Naive thymus-derived CD4-positive, alpha-beta T cell (primary cell): Measurements from ENCODE around the gene RUBCN. TPM values are rescaled to one million over a fixed set of nuclear protein-coding genes. Genes with fewer than 3 reads are reported as not detected.

ENCODE experiments used
- ATAC-seq: fragments of 150-1000 bp; cut with Tn5 transposase; 2 replicates; pipeline ENCODE4 v1.10.0; 2021; ENCODE audit warnings: mild to moderate bottlenecking, moderate library complexity
- CTCF ChIA-PET: fragments of 350-600 bp; sonication (Branson Sonifier 250); formaldehyde crosslinking; loops from one replicate; lab custom pipeline; 2021; ENCODE audit warnings: antibody characterized with exemption; lab: Charles Lee
- POLR2A ChIA-PET: fragments of 350-600 bp; sonication (Branson Sonifier 250); formaldehyde crosslinking; loops from one replicate; lab custom pipeline; 2021; ENCODE audit warnings: antibody characterized with exemption, inconsistent platforms; lab: Charles Lee
- DNase-seq, 9 donors: peaks; one replicate each; pipeline versions ENCODE4 v3.0.0 to v3.0.0-alpha.2; 2020 to 2022; ENCODE audit warnings: mixed read lengths in 1 of 9
- H3K27ac ChIP-seq: one replicate; pipeline ENCODE4 v1.7.0; 2013; ENCODE audit warnings: mild to moderate bottlenecking, low read depth, low read length, moderate library complexity
- H3K27me3 ChIP-seq, 2 donors: one replicate each; pipeline ENCODE4 v1.7.0; 2013; ENCODE audit warnings: low read length in 2 of 2, mild to moderate bottlenecking in 2 of 2, moderate library complexity in 2 of 2; ENCODE audit not compliant: control insufficient read depth in 2 of 2, insufficient read depth in 2 of 2
- H3K36me3 ChIP-seq, 3 experiments: 1 replicate in 2 of 3; 2 replicates in 1 of 3; pipeline ENCODE4 v1.7.0; 2013; ENCODE audit warnings: low read length in 3 of 3, mild to moderate bottlenecking in 3 of 3, moderate library complexity in 1 of 3; ENCODE audit not compliant: insufficient read depth in 3 of 3, control insufficient read depth in 2 of 3
- H3K4me1 ChIP-seq, 2 donors: one replicate each; pipeline ENCODE4 v1.7.0; 2013; ENCODE audit warnings: low read length in 2 of 2, mild to moderate bottlenecking in 2 of 2, moderate library complexity in 1 of 2; ENCODE audit not compliant: control insufficient read depth in 2 of 2, insufficient read depth in 2 of 2
- H3K4me3 ChIP-seq: 2 replicates; pipeline ENCODE4 v1.7.0; 2013; ENCODE audit warnings: mild to moderate bottlenecking, low read length
- H3K9me3 ChIP-seq, 3 experiments: 1 replicate in 2 of 3; 2 replicates in 1 of 3; pipeline ENCODE4 v1.7.0; 2013; ENCODE audit warnings: low read length in 3 of 3; ENCODE audit not compliant: control insufficient read depth in 2 of 3
- H3K27ac Mint-ChIP-seq, 9 donors: one replicate each; pipeline ENCODE4 v1.8.0; 2020 to 2022; ENCODE audit warnings: mixed read lengths in 9 of 9, mild to moderate bottlenecking in 8 of 9, moderate library complexity in 5 of 9, inconsistent platforms in 2 of 9
- H3K27me3 Mint-ChIP-seq, 5 donors: one replicate each; pipeline ENCODE4 v1.8.0; 2021 to 2022; ENCODE audit warnings: mixed read lengths in 5 of 5, mild to moderate bottlenecking in 1 of 5
- H3K36me3 Mint-ChIP-seq, 5 donors: one replicate each; pipeline ENCODE4 v1.8.0; 2020 to 2022; ENCODE audit warnings: mixed read lengths in 5 of 5, mild to moderate bottlenecking in 3 of 5, inconsistent platforms in 1 of 5
- H3K4me1 Mint-ChIP-seq, 7 donors: one replicate each; pipeline ENCODE4 v1.8.0; 2020 to 2022; ENCODE audit warnings: mixed read lengths in 7 of 7, mild to moderate bottlenecking in 3 of 7, inconsistent platforms in 1 of 7
- H3K4me3 Mint-ChIP-seq, 10 donors: one replicate each; pipeline ENCODE4 v1.8.0; 2020 to 2022; ENCODE audit warnings: mild to moderate bottlenecking in 10 of 10, mixed read lengths in 10 of 10, moderate library complexity in 6 of 10, inconsistent platforms in 2 of 10
- H3K9me3 Mint-ChIP-seq, 11 donors: one replicate each; pipeline ENCODE4 v1.8.0; 2020 to 2022; ENCODE audit warnings: mixed read lengths in 11 of 11, mild to moderate bottlenecking in 4 of 11, inconsistent platforms in 1 of 11, moderate library complexity in 1 of 11
- intact Hi-C, 2 donors: fragments of 100-400 bp; cut with micrococcal nuclease; formaldehyde crosslinking; loops; one replicate each; pipeline ENCODE4 v1.15.1; 2023
- polyA plus RNA-seq, 2 donors: library from polyadenylated mRNA; unstranded; fragments of 300-500 nt; fragmentation: Illumina TruSeq; gene quantifications; one replicate each; pipeline ENCODE4 v1.2.3, GENCODE V29; 2021
- total RNA-seq, 6 experiments: library from RNA in 5 of 6; stranded (reverse) in 5 of 6; gene quantifications; 1 replicate in 5 of 6; 2 replicates in 1 of 6; pipeline ENCODE4 v1.2.3 and lab custom pipeline; 2021 to 2026

The RUBCN gene
- total and polyA plus RNA-seq, 7 experiments from 2014 or later: 23.2 to 61.7 (median 45.7) TPM

- CTCF ChIA-PET: no interaction called here
- Mint-ChIP-seq H3K9me3 (no peaks in the 10 kb centered on the region), H3K4me3 (peak overlapping the region in 1 of 10 donors; percentile 29), H3K4me1 (peaks cover 24 to 48% (median 43%) of the 10 kb centered on the region in 7 donors), H3K27me3 (no peaks in the 10 kb centered on the region), H3K27ac (no peak overlapping the region), H3K36me3 (peaks cover 0 to 6% (median 5%) of the 10 kb centered on the region in 5 donors)
- ATAC-seq (no peak), DNase-seq (no peak)
- no peak overlapping the region for H3K27ac ChIP-seq
- POLR2A ChIA-PET: interaction anchor here (1.2 kb wide), 1 partner anchor 35 kb away, joined by 3 read pairs; the partner anchor contains the start of gene LRCH3
- intact Hi-C loops: no loop called here
- no peaks in the 10 kb centered on the region for H3K9me3 ChIP-seq
- no peaks in the 10 kb centered on the region for H3K27me3 ChIP-seq
- no peak overlapping the region for H3K4me3 ChIP-seq
- peaks cover 0 to 19% (median 6%) of the 10 kb centered on the region in 3 experiments for H3K36me3 ChIP-seq
- peaks cover 11 to 23% of the 10 kb centered on the region in 2 donors for H3K4me1 ChIP-seq
Measured at GRCh38 chr3:197756704-197757103, 20.0 kb upstream of the RUBCN start.

GRCh38 chr3:197753263-197753662 is 16.6 kb upstream of the RUBCN start:
- H3K36me3 ChIP-seq: peaks cover 0 to 11% (median 0%) of the 10 kb centered on the region in 3 experiments
- peaks cover 0 to 8% (median 5%) of the 10 kb centered on the region in 5 donors for H3K36me3 Mint-ChIP-seq
- ChIA-PET CTCF (interaction anchor here (0.5 to 0.7 kb wide), 2 partner anchors 139 to 1113 kb away, joined by 3 read pairs; no protein-coding TSS in a partner anchor), POLR2A (no interaction called here)
- no peak overlapping the region for H3K27ac ChIP-seq
- no peak overlapping the region for H3K4me3 ChIP-seq
- H3K4me1 Mint-ChIP-seq: peaks cover 33 to 73% (median 65%) of the 10 kb centered on the region in 7 donors
- no peaks in the 10 kb centered on the region for H3K27me3 Mint-ChIP-seq
- peaks cover 0 to 4% (median 0%) of the 10 kb centered on the region in 11 donors for H3K9me3 Mint-ChIP-seq
- no peaks in the 10 kb centered on the region for H3K9me3 ChIP-seq
- no peak for ATAC-seq
- peak overlapping the region in 5 of 10 donors; percentile 12 to 52 (median 39) for H3K4me3 Mint-ChIP-seq
- no peaks in the 10 kb centered on the region for H3K27me3 ChIP-seq
- H3K27ac Mint-ChIP-seq: peak overlapping the region in 6 of 9 donors; percentile 22 to 79 (median 46)
- intact Hi-C loops: loop anchor here in 1 of 2 donors (5.0 kb wide), 1 partner anchor 209 kb away; the partner anchor contains the start of gene LMLN
- H3K4me1 ChIP-seq: peaks cover 11 to 35% of the 10 kb centered on the region in 2 donors
- DNase-seq: no peak

DNA sequence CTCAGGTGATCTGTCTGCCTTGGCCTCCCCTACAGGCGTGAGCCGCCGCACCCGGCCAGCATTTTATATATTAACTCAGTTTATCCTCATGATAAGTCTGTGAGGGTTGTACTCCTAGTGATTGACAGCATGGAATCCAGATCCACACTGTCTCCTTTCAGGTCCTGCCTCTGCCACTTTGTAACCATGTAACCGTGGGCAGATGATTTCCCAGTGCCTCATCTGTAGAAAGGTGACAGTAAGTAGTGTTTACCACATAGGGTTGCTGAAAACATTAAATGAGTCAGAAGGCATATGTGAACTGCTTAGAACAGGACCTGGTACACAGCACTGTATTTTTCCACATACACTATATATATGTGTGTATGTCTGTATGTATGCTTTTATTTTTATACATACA is 15.4 kb upstream of the RUBCN start:
- H3K9me3 ChIP-seq: no peaks in the 10 kb centered on the region
- peaks cover 11 to 35% of the 10 kb centered on the region in 2 donors for H3K4me1 ChIP-seq
- intact Hi-C loops: loop anchor here in 1 of 2 donors (5.0 kb wide), 1 partner anchor 210 kb away; the partner anchor contains the start of gene LMLN
- peaks cover 0 to 7% (median 0%) of the 10 kb centered on the region in 3 experiments for H3K36me3 ChIP-seq
- peak overlapping the region in 8 of 9 donors; percentile 62 to 88 (median 78) for H3K27ac Mint-ChIP-seq
- H3K4me3 ChIP-seq: peak overlapping the region; percentile 13
- ATAC-seq (no peak), DNase-seq (peak in 1 of 9 donors; percentile 49)
- no peaks in the 10 kb centered on the region for H3K27me3 Mint-ChIP-seq
- ChIA-PET POLR2A (no interaction called here), CTCF (no interaction called here)
- no peak overlapping the region for H3K27ac ChIP-seq
- peaks cover 0 to 5% (median 5%) of the 10 kb centered on the region in 5 donors for H3K36me3 Mint-ChIP-seq
- H3K4me1 Mint-ChIP-seq: peaks cover 33 to 78% (median 69%) of the 10 kb centered on the region in 7 donors
- peaks cover 0 to 4% (median 0%) of the 10 kb centered on the region in 11 donors for H3K9me3 Mint-ChIP-seq
- peak overlapping the region; percentile 71 to 99 (median 80) for H3K4me3 Mint-ChIP-seq
- no peaks in the 10 kb centered on the region for H3K27me3 ChIP-seq

DNA sequence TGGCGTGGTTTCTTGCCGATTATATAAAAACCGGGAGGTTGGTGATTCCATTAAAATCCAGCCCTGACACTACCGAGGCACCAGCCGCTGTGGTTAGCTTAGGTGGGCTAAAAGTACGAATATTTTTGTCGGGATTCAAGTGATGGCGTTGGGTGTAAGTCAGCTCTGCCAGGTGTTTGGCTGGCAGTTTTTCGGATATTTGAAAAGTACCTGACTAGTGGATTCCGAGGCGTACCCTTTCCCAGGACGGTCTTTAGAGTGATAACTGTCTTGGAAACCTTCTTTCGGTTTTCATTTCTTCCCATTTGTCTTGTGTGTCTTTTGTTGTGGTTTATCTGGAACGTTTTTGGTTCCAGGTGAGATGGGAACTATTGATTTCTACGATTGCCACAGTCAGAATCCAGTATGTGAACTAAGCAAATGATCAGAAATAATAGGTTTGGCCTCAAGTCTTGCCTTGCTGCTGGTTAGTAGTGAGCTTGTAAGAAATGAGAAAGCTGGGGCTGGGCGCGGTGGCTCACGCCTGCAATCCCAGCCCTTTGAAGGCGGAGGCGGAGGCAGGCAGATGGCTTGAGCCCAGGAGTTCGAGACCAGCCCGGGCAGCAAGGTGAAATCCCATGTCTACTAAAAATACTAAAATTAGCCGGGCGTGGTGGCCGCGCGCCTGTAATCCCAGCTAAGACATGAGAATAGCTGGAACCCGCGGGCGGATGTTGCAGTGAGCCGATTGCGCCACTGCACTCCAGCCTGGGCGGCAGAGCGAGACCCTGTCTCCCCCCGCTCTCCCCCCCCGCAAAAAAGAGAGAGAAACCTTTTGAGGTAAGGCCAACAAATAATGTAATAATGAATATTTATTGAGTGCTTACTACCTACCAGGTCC is 14.4 kb upstream of the RUBCN start:
- peaks cover 11 to 35% of the 10 kb centered on the region in 2 donors for H3K4me1 ChIP-seq

DNA sequence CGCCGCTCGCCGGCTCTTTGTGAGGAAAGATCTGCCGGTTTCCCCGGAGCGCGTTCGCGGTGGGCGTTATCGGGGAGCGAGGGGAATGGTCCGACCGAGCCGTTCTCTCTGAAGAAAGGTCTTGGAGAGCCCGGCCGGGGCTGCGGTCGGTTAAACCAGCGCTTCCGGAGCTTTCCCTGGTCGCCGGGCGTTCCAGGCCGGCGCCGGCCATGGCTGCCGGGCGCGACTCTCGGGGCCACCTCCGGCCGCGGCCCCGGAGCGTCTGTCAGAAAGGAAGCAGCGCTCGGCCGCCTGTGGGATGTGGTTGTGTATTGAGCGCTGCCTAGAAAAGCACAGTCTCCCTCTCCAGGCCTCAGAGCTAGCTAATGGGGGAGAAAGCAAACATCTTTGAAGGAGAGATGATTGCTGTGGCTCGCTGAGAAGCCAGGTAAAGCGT is 13.7 kb upstream of the RUBCN start:
- POLR2A ChIA-PET: interaction anchor here (0.6 to 1.9 kb wide), 8 partner anchors 13 to 243 kb away, joined by 3 to 9 read pairs (median 4); partner anchors contain the start of gene LRCH3
- ATAC-seq (peak; percentile 53), DNase-seq (peak; percentile 34 to 68 (median 60))
- Histone ChIP-seq H3K4me3 (peak overlapping the region; percentile 85), H3K27me3 (no peaks in the 10 kb centered on the region), H3K27ac (peak overlapping the region; percentile 94), H3K9me3 (no peaks in the 10 kb centered on the region), H3K36me3 (peaks cover 0 to 7% (median 0%) of the 10 kb centered on the region in 3 experiments), H3K4me1 (peaks cover 11 to 35% of the 10 kb centered on the region in 2 donors)
- peak overlapping the region; percentile 94 to 100 (median 98) for H3K4me3 Mint-ChIP-seq
- H3K4me1 Mint-ChIP-seq: peaks cover 29 to 65% (median 56%) of the 10 kb centered on the region in 7 donors
- no peaks in the 10 kb centered on the region for H3K27me3 Mint-ChIP-seq
- intact Hi-C loops: loop anchor here (1.0 to 5.0 kb wide), 3 partner anchors 41 to 452 kb away; partner anchors contain the start of genes DLG1 (in 1 of the 2), LMLN (in 1 of the 2) and LRCH3 (in 1 of the 2)
- peak overlapping the region; percentile 87 to 99 (median 96) for H3K27ac Mint-ChIP-seq
- peaks cover 0 to 1% (median 0%) of the 10 kb centered on the region in 5 donors for H3K36me3 Mint-ChIP-seq
- CTCF ChIA-PET: interaction anchor here (0.5 to 0.6 kb wide), 2 partner anchors 190 to 1065 kb away, joined by 3 read pairs; no protein-coding TSS in a partner anchor
- peaks cover 0 to 4% (median 0%) of the 10 kb centered on the region in 11 donors for H3K9me3 Mint-ChIP-seq

More for the DNA sequence above, 14.4 kb upstream of the RUBCN start:
- no peak for ATAC-seq
- H3K36me3 ChIP-seq: peaks cover 0 to 7% (median 0%) of the 10 kb centered on the region in 3 experiments
- H3K27ac ChIP-seq: peak overlapping the region; percentile 94
- no peaks in the 10 kb centered on the region for H3K27me3 ChIP-seq
- Mint-ChIP-seq H3K36me3 (peaks cover 0 to 2% (median under 1%) of the 10 kb centered on the region in 5 donors), H3K27me3 (no peaks in the 10 kb centered on the region), H3K4me3 (peak overlapping the region; percentile 94 to 100 (median 98)), H3K4me1 (peaks cover 34 to 71% (median 61%) of the 10 kb centered on the region in 7 donors), H3K9me3 (peaks cover 0 to 4% (median 0%) of the 10 kb centered on the region in 11 donors), H3K27ac (peak overlapping the region; percentile 87 to 99 (median 96))
- H3K4me3 ChIP-seq: peak overlapping the region; percentile 85
- intact Hi-C loops: loop anchor here (1.0 to 5.0 kb wide), 3 partner anchors 40 to 453 kb away; partner anchors contain the start of genes DLG1 (in 1 of the 2), LMLN (in 1 of the 2) and LRCH3 (in 1 of the 2)
- ChIA-PET POLR2A (interaction anchor here (0.5 to 1.9 kb wide), 10 partner anchors 11 to 242 kb away, joined by 3 to 10 read pairs (median 4); partner anchors contain the start of gene LRCH3), CTCF (interaction anchor here (0.5 to 0.8 kb wide), 2 partner anchors 38 to 1066 kb away, joined by 3 read pairs; no protein-coding TSS in a partner anchor)
- peak in 8 of 9 donors; percentile 14 to 43 (median 22) for DNase-seq
- no peaks in the 10 kb centered on the region for H3K9me3 ChIP-seq
